ENCODE measurements around the gene IL3RA. TPM values are rescaled to one million over a fixed set of nuclear protein-coding genes. Genes with fewer than 3 reads are reported as not detected.

Gene IL3RA
- total RNA-seq, 1 experiment from 2014 or later: 0.26 TPM

- ChIA-PET POLR2A (no interaction called here), CTCF (no interaction called here)
- Mint-ChIP-seq H3K4me1 (peaks cover 10% of the 10 kb centered on the region), H3K27ac (no peak overlapping the region), H3K27me3 (ENCODE audit: low read depth) (no peaks in the 10 kb centered on the region), H3K9me3 (no peaks in the 10 kb centered on the region), H3K4me3 (no peak overlapping the region), H3K36me3 (peaks cover 30% of the 10 kb centered on the region)
- DNase-seq (ENCODE audit: low spot score) (no peak), ATAC-seq (no peak)
- TF ChIP-seq CREM (CRISPR knock-in tag; IDR thresholded peaks at IDR 0.05) (no peak), ZNF425 (CRISPR knock-in tag; conservative IDR thresholded peaks at IDR 0.05) (no peak), ZNF219 (CRISPR knock-in tag; IDR thresholded peaks at IDR 0.05; ENCODE audit: borderline replicate concordance) (no peak), ZNF138 (CRISPR knock-in tag; conservative IDR thresholded peaks at IDR 0.05) (no peak), SOX15 (CRISPR knock-in tag; IDR thresholded peaks at IDR 0.05) (no peak)
Observed at GRCh38 chrX:1400049-1400448, 63.5 kb downstream of the IL3RA start.

- Mint-ChIP-seq H3K27ac (peak overlapping the region; percentile 46; the same call in 1 of the 2 replicates), H3K36me3 (peaks cover 22% of the 10 kb centered on the region), H3K4me3 (no peak overlapping the region), H3K27me3 (ENCODE audit: low read depth) (no peaks in the 10 kb centered on the region), H3K9me3 (no peaks in the 10 kb centered on the region), H3K4me1 (peaks cover 2% of the 10 kb centered on the region; the same call in 1 of the 2 replicates)
- DNase-seq (ENCODE audit: low spot score): peak; percentile 88
- no peak for TF ChIP-seq NFATC4 (CRISPR knock-in tag; IDR thresholded peaks at IDR 0.05)
- TF ChIP-seq ZNF263 (CRISPR knock-in tag; IDR thresholded peaks at IDR 0.05; ENCODE audit: low read depth): no peak
- no peak for TF ChIP-seq NR1H2 (CRISPR knock-in tag; IDR thresholded peaks at IDR 0.05)
- no peak for TF ChIP-seq TEAD4 (CRISPR knock-in tag; IDR thresholded peaks at IDR 0.05)
- no peak for TF ChIP-seq MXD4 (CRISPR knock-in tag; IDR thresholded peaks at IDR 0.05; ENCODE audit: borderline replicate concordance)
- no peak for TF ChIP-seq PRRX2 (CRISPR knock-in tag; IDR thresholded peaks at IDR 0.05)
- TF ChIP-seq ZNF423 (CRISPR knock-in tag; IDR thresholded peaks at IDR 0.05): no peak
- 0 out of 2 replicates have a peak, but pooled peaks have one; percentile 40 for TF ChIP-seq EMX1 (CRISPR knock-in tag; IDR thresholded peaks at IDR 0.05)
- TF ChIP-seq ZNF138 (CRISPR knock-in tag; conservative IDR thresholded peaks at IDR 0.05): no peak
- no peak for TF ChIP-seq AFF4 (CRISPR knock-in tag; IDR thresholded peaks at IDR 0.05; ENCODE audit: borderline replicate concordance)
- TF ChIP-seq TP53 (CRISPR knock-in tag; IDR thresholded peaks at IDR 0.05): no peak
- TF ChIP-seq NR3C1 (CRISPR knock-in tag; conservative IDR thresholded peaks at IDR 0.05; ENCODE audit: low read depth): no peak
- TF ChIP-seq ZNF317 (CRISPR knock-in tag; IDR thresholded peaks at IDR 0.05; ENCODE audit: borderline replicate concordance, low read depth): no peak
- TF ChIP-seq SP1 (CRISPR knock-in tag; conservative IDR thresholded peaks at IDR 0.05): peak; percentile 50; the same call in 1 of the 2 replicates
- TF ChIP-seq ARID4B (CRISPR knock-in tag; IDR thresholded peaks at IDR 0.05; ENCODE audit: borderline replicate concordance): no peak
- no peak for TF ChIP-seq ZNF416 (CRISPR knock-in tag; IDR thresholded peaks at IDR 0.05)
- ChIA-PET POLR2A (no interaction called here), CTCF (no interaction called here)
- peak; percentile 92 for ATAC-seq
Observed at GRCh38 chrX:1400742-1401471, 64.3 kb downstream of the IL3RA start.
